Endothelial cell of umbilical vein (primary cell): Measurements from ENCODE around the gene GMCL1.

Source experiments
- EZH2 ChIP-seq: IDR thresholded peaks from 2 replicates; pipeline ENCODE4 v1.6.1; 2012; ENCODE audit warnings: borderline replicate concordance, low read depth, mild to moderate bottlenecking, moderate library complexity, low read length, inconsistent platforms; ENCODE audit not compliant: severe bottlenecking
- FOS ChIP-seq: IDR thresholded peaks from 2 replicates; pipeline ENCODE4 v1.6.1; 2011; ENCODE audit warnings: mild to moderate bottlenecking, low read length, moderate library complexity, borderline replicate concordance; ENCODE audit not compliant: insufficient read depth
- GATA2 ChIP-seq: IDR thresholded peaks from 2 replicates; pipeline ENCODE4 v1.7.0; 2011; ENCODE audit warnings: low read depth, mild to moderate bottlenecking, moderate library complexity, mixed read lengths, low read length; ENCODE audit not compliant: insufficient read length, insufficient read depth
- JUN ChIP-seq: IDR thresholded peaks from 2 replicates; pipeline ENCODE4 v1.6.1; 2011; ENCODE audit warnings: borderline replicate concordance, low read depth; ENCODE audit not compliant: insufficient read length, insufficient read depth
- POLR2A ChIP-seq: IDR thresholded peaks from 2 replicates; pipeline ENCODE4 v1.6.1; 2012; ENCODE audit warnings: low read depth, mild to moderate bottlenecking, control low read depth, low read length
- POLR2AphosphoS5 ChIP-seq: IDR thresholded peaks from 2 replicates; pipeline ENCODE4 v1.6.1; 2012; ENCODE audit warnings: low read depth, mild to moderate bottlenecking, control low read depth, low read length, moderate library complexity; ENCODE audit not compliant: insufficient read depth
- TF ChIP-seq, protein P1 (sequence below), 2 donors: IDR thresholded peaks; 1 replicate in 1 of 2; 2 replicates in 1 of 2; pipeline ENCODE4 v1.5.1; 2011; ENCODE audit warnings: low read length in 2 of 2, mild to moderate bottlenecking in 2 of 2, moderate library complexity in 2 of 2, control low read depth in 1 of 2, inconsistent platforms in 1 of 2, low read depth in 1 of 2; ENCODE audit not compliant: insufficient read depth in 1 of 2; ENCODE audit errors: extremely low read depth in 1 of 2
- TF ChIP-seq, protein P2 (sequence below): IDR thresholded peaks from 2 replicates; pipeline ENCODE4 v1.6.1; 2011; ENCODE audit not compliant: insufficient read depth, insufficient read length

DNA sequence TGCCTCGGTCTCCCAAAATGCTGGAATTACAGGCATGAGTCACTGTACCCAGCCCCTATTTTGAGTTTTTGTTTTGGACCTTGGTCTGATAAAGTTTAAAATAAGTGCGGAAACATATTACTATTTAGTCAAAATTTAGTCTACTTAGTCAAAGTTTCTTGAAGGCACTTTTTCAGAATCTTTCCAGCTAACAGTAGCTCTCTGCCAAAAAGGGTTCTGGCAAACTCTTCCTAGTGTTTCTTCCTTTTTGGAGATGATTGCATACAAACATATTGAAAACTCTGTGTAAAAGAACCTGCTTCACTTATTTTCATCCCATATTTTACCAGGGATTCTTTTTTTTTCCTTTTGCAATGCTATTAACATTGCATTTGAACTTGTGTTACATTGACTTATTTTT lies 28.8 kb downstream of the GMCL1 start:
- TF ChIP-seq FOS (no peak), POLR2A (no peak), JUN (no peak), EZH2 (no peak), POLR2AphosphoS5 (no peak), GATA2 (no peak)
- TF ChIP-seq, protein P1, sequence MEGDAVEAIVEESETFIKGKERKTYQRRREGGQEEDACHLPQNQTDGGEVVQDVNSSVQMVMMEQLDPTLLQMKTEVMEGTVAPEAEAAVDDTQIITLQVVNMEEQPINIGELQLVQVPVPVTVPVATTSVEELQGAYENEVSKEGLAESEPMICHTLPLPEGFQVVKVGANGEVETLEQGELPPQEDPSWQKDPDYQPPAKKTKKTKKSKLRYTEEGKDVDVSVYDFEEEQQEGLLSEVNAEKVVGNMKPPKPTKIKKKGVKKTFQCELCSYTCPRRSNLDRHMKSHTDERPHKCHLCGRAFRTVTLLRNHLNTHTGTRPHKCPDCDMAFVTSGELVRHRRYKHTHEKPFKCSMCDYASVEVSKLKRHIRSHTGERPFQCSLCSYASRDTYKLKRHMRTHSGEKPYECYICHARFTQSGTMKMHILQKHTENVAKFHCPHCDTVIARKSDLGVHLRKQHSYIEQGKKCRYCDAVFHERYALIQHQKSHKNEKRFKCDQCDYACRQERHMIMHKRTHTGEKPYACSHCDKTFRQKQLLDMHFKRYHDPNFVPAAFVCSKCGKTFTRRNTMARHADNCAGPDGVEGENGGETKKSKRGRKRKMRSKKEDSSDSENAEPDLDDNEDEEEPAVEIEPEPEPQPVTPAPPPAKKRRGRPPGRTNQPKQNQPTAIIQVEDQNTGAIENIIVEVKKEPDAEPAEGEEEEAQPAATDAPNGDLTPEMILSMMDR (IDR thresholded peaks at IDR 0.05; ENCODE audit: extremely low read depth in 1 of 2, insufficient read depth in 1 of 2, low read depth in 1 of 2, low read length in 2 of 2): no peak
- TF ChIP-seq, protein P2, sequence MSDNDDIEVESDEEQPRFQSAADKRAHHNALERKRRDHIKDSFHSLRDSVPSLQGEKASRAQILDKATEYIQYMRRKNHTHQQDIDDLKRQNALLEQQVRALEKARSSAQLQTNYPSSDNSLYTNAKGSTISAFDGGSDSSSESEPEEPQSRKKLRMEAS: no peak
